HepG2 (cell line): Measurements from ENCODE around the gene ITIH3. TPM values are rescaled to one million over a fixed set of nuclear protein-coding genes. Genes with fewer than 3 reads are reported as not detected.

ENCODE experiments used
- ATF7 ChIP-seq, 2 experiments: fragments of 450-650 bp in 1 of 2; sonication (generic) in 1 of 2; formaldehyde crosslinking in 1 of 2; IDR thresholded peaks; 2 replicates each; pipeline versions ENCODE4 v1.4.0 to v1.6.1; 2016 to 2020; ENCODE audit warnings: antibody characterized with exemption in 1 of 2, mild to moderate bottlenecking in 1 of 2, missing genetic modification reagents in 1 of 2
- GFI1 ChIP-seq: sonication (generic); formaldehyde crosslinking; IDR thresholded peaks from 2 replicates; pipeline ENCODE4 v1.5.0; 2020; ENCODE audit warnings: missing genetic modification reagents, mild to moderate bottlenecking, borderline replicate concordance
- GMEB1 ChIP-seq: sonication (generic); formaldehyde crosslinking; IDR thresholded peaks from 2 replicates; pipeline ENCODE4 v1.5.1; 2020; ENCODE audit warnings: missing genetic modification reagents, mild to moderate bottlenecking, borderline replicate concordance
- NR3C1 ChIP-seq: sonication (generic); formaldehyde crosslinking; IDR thresholded peaks from 2 replicates; pipeline ENCODE4 v1.4.0; 2020; ENCODE audit warnings: missing genetic modification reagents
- POGZ ChIP-seq: sonication (generic); formaldehyde crosslinking; IDR thresholded peaks from 2 replicates; pipeline ENCODE4 v1.4.0; 2020; ENCODE audit warnings: mild to moderate bottlenecking, missing genetic modification reagents
- REL ChIP-seq: sonication (generic); formaldehyde crosslinking; conservative IDR thresholded peaks from 2 replicates; pipeline ENCODE4 v1.8.0; 2022; ENCODE audit warnings: mild to moderate bottlenecking, missing genetic modification reagents, moderate library complexity
- SNAPC2 ChIP-seq: sonication (generic); formaldehyde crosslinking; IDR thresholded peaks from 2 replicates; pipeline ENCODE4 v1.8.1; 2022; ENCODE audit warnings: mild to moderate bottlenecking, missing genetic modification reagents
- WIZ ChIP-seq: sonication (generic); formaldehyde crosslinking; IDR thresholded peaks from 2 replicates; pipeline ENCODE4 v1.5.1; 2020; ENCODE audit warnings: mild to moderate bottlenecking, missing genetic modification reagents
- ZNF225 ChIP-seq: sonication (generic); formaldehyde crosslinking; IDR thresholded peaks from 2 replicates; pipeline ENCODE4 v1.4.0; 2020; ENCODE audit warnings: mild to moderate bottlenecking, missing genetic modification reagents
- ZNF260 ChIP-seq: sonication (generic); formaldehyde crosslinking; IDR thresholded peaks from 2 replicates; pipeline ENCODE4 v1.4.0; 2020; ENCODE audit warnings: missing genetic modification reagents, low read depth, mild to moderate bottlenecking, borderline replicate concordance
- ZNF296 ChIP-seq: sonication (generic); formaldehyde crosslinking; conservative IDR thresholded peaks from 2 replicates; pipeline ENCODE4 v1.5.0; 2020; ENCODE audit warnings: mild to moderate bottlenecking, missing genetic modification reagents
- ZNF512 ChIP-seq: sonication (generic); formaldehyde crosslinking; IDR thresholded peaks from 2 replicates; pipeline ENCODE4 v1.4.0; 2020; ENCODE audit warnings: mild to moderate bottlenecking, missing genetic modification reagents
- ZNF557 ChIP-seq: sonication (generic); formaldehyde crosslinking; IDR thresholded peaks from 2 replicates; pipeline ENCODE4 v1.4.0; 2020; ENCODE audit warnings: missing genetic modification reagents
- ZNF652 ChIP-seq: IDR thresholded peaks from 2 replicates; pipeline ENCODE4 v1.6.1; 2016; ENCODE audit warnings: low read depth, borderline replicate concordance
- ZNF670 ChIP-seq: sonication (generic); formaldehyde crosslinking; IDR thresholded peaks from 2 replicates; pipeline ENCODE4 v1.8.0; 2022; ENCODE audit warnings: mild to moderate bottlenecking, missing genetic modification reagents, borderline replicate concordance
- ZNF674 ChIP-seq: sonication (generic); formaldehyde crosslinking; IDR thresholded peaks from 2 replicates; pipeline ENCODE4 v1.5.0; 2020; ENCODE audit warnings: low read depth, mild to moderate bottlenecking, missing genetic modification reagents
- ZNF75D ChIP-seq: sonication (generic); formaldehyde crosslinking; IDR thresholded peaks from 2 replicates; pipeline ENCODE4 v1.8.1; 2023; ENCODE audit warnings: missing genetic modification reagents, mild to moderate bottlenecking, borderline replicate concordance
- ZNF850 ChIP-seq: sonication (generic); formaldehyde crosslinking; conservative IDR thresholded peaks from 2 replicates; pipeline ENCODE4 v1.9.0; 2021; ENCODE audit warnings: mild to moderate bottlenecking, missing genetic modification reagents
- ZSCAN30 ChIP-seq: sonication (generic); formaldehyde crosslinking; IDR thresholded peaks from 2 replicates; pipeline ENCODE4 v1.5.0; 2020; ENCODE audit warnings: mild to moderate bottlenecking, missing genetic modification reagents
- polyA plus RNA-seq, 8 experiments: library from polyadenylated mRNA; depleted of rRNA in 3 of 8; stranded (reverse) in 7 of 8; unstranded in 1 of 8; fragments of >200 nt; fragmentation: Illumina TruSeq in 4 of 8; extraction: Trizol in 4 of 8; gene quantifications; 2 replicates each; pipeline versions ENCODE4 v1.2.1 to v1.2.3, GENCODE V29; 2011 to 2016; ENCODE audit warnings: low read depth in 4 of 8, missing spikeins in 1 of 8, mixed read lengths in 1 of 8; ENCODE audit not compliant: insufficient read depth in 1 of 8
- total RNA-seq, 5 experiments: library from RNA; depleted of rRNA; stranded (reverse); fragments of >200 nt; fragmentation: Illumina TruSeq; extraction: Trizol; gene quantifications; 2 replicates each; pipeline ENCODE4 v1.2.3, GENCODE V29; 2016; ENCODE audit warnings: low read depth in 1 of 5
- TF ChIP-seq, protein P1 (sequence below), 2 experiments: IDR thresholded peaks; 2 replicates each; pipeline ENCODE4 v1.6.1; 2011 to 2012; ENCODE audit warnings: low read length in 2 of 2, borderline replicate concordance in 1 of 2, low read depth in 1 of 2, mild to moderate bottlenecking in 1 of 2, moderate library complexity in 1 of 2
- TF ChIP-seq, protein P2 (sequence below): sonication (generic); formaldehyde crosslinking; IDR thresholded peaks from 2 replicates; pipeline ENCODE4 v1.5.1; 2020; ENCODE audit warnings: mild to moderate bottlenecking, missing genetic modification reagents, borderline replicate concordance

The ITIH3 gene
- total and polyA plus RNA-seq, 2 of the 13 experiments (the other 11 are each of a cell fraction or from before 2014, with no cell fraction given) = 105 to 632 TPM

DNA sequence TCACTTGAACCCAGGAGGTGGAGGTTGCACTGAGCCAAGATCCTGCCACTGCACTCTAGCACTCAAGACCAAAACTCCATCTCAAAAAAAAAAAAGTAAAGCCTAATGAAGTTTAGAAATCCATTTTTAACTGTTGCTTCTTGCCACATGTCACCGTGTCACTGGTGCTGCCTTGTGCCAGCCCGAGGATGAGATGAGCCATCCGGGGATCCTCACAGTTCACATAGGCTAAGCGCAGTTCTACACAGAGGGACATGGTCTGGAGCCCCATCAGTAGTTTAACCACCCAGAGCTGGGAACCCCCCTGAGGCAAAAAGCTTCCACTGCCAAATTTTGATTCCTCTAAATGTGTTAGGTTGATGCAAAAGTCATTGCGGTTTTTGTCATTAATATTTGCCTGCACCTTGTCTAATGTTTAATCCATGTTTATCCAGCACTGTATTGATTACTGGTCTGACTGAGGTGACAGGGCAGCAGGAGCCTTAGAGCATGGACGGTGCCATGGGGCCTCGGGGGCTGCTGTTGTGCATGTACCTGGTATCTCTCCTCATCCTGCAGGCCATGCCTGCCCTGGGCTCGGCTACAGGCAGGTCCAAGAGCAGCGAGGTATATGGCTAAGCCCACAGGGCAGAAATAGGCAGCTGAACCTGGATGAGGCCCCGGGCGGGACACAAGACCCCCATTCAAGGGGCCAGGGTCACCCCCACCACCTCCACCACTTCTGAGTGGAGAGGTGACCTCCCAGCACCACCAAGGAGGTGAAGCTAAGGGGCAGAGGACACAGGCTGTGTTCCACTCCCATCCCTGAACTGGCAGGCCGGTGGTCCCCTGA, 17.3 kb upstream of the ITIH3 start, which contains the start of gene ITIH1 (continued):
- TF ChIP-seq REL (CRISPR knock-in tag) = no peak
- TF ChIP-seq ATF7 (IDR thresholded peaks at IDR 0.05) = no peak
- TF ChIP-seq ATF7 (CRISPR knock-in tag; IDR thresholded peaks at IDR 0.05) = no peak
- TF ChIP-seq ZNF557 (CRISPR knock-in tag) = no peak
- TF ChIP-seq GFI1 (CRISPR knock-in tag) = no peak
- 0 out of 2 replicates have a peak, but pooled peaks have one; percentile 25 for TF ChIP-seq SNAPC2 (CRISPR knock-in tag)
- TF ChIP-seq ZNF75D (CRISPR knock-in tag) = no peak
- peak; percentile 54; the same call in 1 of the 2 replicates for TF ChIP-seq ZNF225 (CRISPR knock-in tag)
- TF ChIP-seq ZNF512 = no peak
- TF ChIP-seq, protein P1, sequence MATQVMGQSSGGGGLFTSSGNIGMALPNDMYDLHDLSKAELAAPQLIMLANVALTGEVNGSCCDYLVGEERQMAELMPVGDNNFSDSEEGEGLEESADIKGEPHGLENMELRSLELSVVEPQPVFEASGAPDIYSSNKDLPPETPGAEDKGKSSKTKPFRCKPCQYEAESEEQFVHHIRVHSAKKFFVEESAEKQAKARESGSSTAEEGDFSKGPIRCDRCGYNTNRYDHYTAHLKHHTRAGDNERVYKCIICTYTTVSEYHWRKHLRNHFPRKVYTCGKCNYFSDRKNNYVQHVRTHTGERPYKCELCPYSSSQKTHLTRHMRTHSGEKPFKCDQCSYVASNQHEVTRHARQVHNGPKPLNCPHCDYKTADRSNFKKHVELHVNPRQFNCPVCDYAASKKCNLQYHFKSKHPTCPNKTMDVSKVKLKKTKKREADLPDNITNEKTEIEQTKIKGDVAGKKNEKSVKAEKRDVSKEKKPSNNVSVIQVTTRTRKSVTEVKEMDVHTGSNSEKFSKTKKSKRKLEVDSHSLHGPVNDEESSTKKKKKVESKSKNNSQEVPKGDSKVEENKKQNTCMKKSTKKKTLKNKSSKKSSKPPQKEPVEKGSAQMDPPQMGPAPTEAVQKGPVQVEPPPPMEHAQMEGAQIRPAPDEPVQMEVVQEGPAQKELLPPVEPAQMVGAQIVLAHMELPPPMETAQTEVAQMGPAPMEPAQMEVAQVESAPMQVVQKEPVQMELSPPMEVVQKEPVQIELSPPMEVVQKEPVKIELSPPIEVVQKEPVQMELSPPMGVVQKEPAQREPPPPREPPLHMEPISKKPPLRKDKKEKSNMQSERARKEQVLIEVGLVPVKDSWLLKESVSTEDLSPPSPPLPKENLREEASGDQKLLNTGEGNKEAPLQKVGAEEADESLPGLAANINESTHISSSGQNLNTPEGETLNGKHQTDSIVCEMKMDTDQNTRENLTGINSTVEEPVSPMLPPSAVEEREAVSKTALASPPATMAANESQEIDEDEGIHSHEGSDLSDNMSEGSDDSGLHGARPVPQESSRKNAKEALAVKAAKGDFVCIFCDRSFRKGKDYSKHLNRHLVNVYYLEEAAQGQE (IDR thresholded peaks at IDR 0.05; ENCODE audit: borderline replicate concordance in 1 of 2, low read depth in 1 of 2, low read length in 2 of 2) = no peak
- TF ChIP-seq GMEB1 (CRISPR knock-in tag) = no peak
- no peak for TF ChIP-seq POGZ (CRISPR knock-in tag)
- no peak for TF ChIP-seq ZNF652 (CRISPR knock-in tag)
- no peak for TF ChIP-seq ZNF296
- TF ChIP-seq ZNF674 (CRISPR knock-in tag) = no peak
- no peak for TF ChIP-seq NR3C1
- TF ChIP-seq WIZ (CRISPR knock-in tag) = no peak
- no peak for TF ChIP-seq ZNF260 (CRISPR knock-in tag)
- no peak for TF ChIP-seq ZNF850 (CRISPR knock-in tag)
- TF ChIP-seq, protein P2, sequence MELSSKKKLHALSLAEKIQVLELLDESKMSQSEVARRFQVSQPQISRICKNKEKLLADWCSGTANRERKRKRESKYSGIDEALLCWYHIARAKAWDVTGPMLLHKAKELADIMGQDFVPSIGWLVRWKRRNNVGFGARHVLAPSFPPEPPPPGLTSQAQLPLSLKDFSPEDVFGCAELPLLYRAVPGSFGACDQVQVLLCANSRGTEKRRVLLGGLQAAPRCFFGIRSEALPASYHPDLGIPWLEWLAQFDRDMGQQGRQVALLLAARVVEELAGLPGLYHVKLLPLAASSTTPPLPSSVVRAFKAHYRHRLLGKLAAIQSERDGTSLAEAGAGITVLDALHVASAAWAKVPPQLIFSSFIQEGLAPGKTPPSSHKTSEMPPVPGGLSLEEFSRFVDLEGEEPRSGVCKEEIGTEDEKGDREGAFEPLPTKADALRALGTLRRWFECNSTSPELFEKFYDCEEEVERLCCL (CRISPR knock-in tag) = no peak
- TF ChIP-seq ZNF670 = no peak
- no peak for TF ChIP-seq ZSCAN30
